ENCODE measurements around the gene RIT1. TPM values are rescaled to one million over a fixed set of nuclear protein-coding genes. Genes with fewer than 3 reads are reported as not detected.

The RIT1 gene
- polyA plus RNA-seq, 1 donor from 2014 or later: 83.5 TPM

Small RNA genes within 50 kb of the gene (small RNA-seq; reads per million reads assigned to genes)
- gene MIR6738 (0 to 2.0 (median 0.07) reads per million in 3 experiments), gene RF00015 (0 reads per million in 3 experiments), gene SCARNA4 (0 reads per million in 3 experiments), gene SNORA80E (95.5 to 209 (median 96.0) reads per million in 3 experiments)

Other genes starting within 250 kb of the RIT1 start
- 44.0 and 44.4 TPM in 2 replicates for gene YY1AP1, start 222.6 kb downstream of the RIT1 start, polyA plus RNA-seq
- 153 and 180 TPM in 2 replicates for gene DAP3, start 222.3 kb downstream of the RIT1 start, polyA plus RNA-seq
- gene GON4L, start 54.1 kb downstream of the RIT1 start, polyA plus RNA-seq: 24.8 and 30.2 TPM in 2 replicates
- 122 and 127 TPM in 2 replicates for gene SYT11, start 51.8 kb downstream of the RIT1 start, polyA plus RNA-seq
- gene KHDC4, start 23.1 kb upstream of the RIT1 start, polyA plus RNA-seq: 84.8 and 97.1 TPM in 2 replicates
- gene RXFP4, start 30.3 kb upstream of the RIT1 start, polyA plus RNA-seq: not detected in 2 replicates
- 45.1 and 59.6 TPM in 2 replicates for gene ARHGEF2, start 67.2 kb upstream of the RIT1 start, polyA plus RNA-seq
- gene SSR2, start 109.6 kb upstream of the RIT1 start, polyA plus RNA-seq: 440 and 473 TPM in 2 replicates
- gene UBQLN4, start 142.4 kb upstream of the RIT1 start, polyA plus RNA-seq: 34.9 and 39.3 TPM in 2 replicates
- gene LAMTOR2, start 143.4 kb upstream of the RIT1 start, polyA plus RNA-seq: 81.3 and 82.6 TPM in 2 replicates
- 1.3 TPM in 1 of 2 replicates, not detected in the other for gene RAB25, start 149.8 kb upstream of the RIT1 start, polyA plus RNA-seq
- 39.8 and 44.4 TPM in 2 replicates for gene MEX3A, start 171.1 kb upstream of the RIT1 start, polyA plus RNA-seq
- 90.7 and 103 TPM in 2 replicates for gene LMNA, start 203.4 kb upstream of the RIT1 start, polyA plus RNA-seq
- gene SEMA4A, start 242.2 kb upstream of the RIT1 start, polyA plus RNA-seq: 17.1 and 38.4 TPM in 2 replicates

Measured in neural cell (in vitro differentiated cells).